HUDEP-2 (cell line): ENCODE results near the gene NEGR1.

Source experiments
- DNase-seq, 76 experiments: peaks; one replicate each; lab custom pipeline; 2025; ENCODE audit not compliant: unreplicated experiment in 76 of 76; lab: John Stamatoyannopoulos, UW

The NEGR1 gene

DNA sequence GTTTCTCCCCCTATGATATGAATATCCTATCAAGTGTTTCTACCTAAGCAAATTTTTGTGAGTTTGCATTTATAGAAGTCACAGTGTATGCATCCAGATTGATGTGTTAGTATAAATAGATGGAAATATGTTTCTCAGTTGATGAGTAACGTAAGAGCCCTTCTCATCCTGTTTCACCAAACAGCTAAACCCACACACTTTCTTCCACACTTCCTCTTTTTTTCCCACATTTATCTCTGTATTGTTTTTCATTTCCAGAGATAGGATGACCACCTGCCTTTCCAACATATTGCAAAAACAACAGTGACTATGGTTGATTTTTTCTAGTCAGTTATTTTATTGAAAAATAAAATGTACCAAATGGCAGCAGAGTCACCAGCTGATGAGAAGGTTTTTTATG is 490.1 kb downstream of the NEGR1 start:
- DNase-seq: no peak

DNA sequence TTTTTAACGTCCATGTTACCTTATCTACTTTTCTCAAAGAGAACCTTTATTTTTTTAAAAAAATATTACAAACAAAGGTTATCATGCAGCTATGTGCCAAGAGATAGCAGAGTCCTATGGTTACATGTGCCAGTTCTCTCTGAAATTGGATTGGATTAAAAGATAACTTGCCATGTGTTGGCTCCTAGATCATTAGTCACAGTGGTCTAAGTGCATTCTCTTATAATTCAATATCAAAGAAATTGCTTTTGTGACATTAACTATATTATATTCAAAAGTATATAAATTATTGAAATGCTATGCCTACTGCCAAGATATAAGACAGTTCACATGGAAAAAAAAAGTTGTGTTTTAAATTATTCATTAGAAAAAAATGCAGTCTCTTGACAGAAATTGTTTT is 494.2 kb downstream of the NEGR1 start:
- peak in 8 of 76 experiments; percentile 2 to 35 (median 6) for DNase-seq

DNA sequence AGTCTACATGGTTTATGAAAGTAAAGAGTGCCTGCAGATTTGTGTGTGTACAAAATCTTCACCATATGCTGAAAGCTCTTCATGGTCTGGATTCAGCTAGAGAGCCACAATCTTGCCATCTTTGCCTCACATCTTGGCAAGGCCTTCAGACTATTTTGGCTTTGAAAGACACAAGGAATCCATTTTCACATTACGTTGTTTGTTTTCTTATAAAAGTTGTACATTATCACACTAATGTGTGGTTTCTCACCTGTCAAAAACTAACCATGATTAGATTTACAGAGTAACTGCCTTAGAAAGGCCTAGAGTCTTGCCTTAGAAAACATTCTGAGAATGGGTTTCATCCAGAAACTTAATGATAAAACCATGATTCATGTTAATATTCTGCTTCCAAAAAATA is 494.6 kb downstream of the NEGR1 start:
- DNase-seq: peak in 3 of 76 experiments; percentile 0 to 26 (median 8)

DNA sequence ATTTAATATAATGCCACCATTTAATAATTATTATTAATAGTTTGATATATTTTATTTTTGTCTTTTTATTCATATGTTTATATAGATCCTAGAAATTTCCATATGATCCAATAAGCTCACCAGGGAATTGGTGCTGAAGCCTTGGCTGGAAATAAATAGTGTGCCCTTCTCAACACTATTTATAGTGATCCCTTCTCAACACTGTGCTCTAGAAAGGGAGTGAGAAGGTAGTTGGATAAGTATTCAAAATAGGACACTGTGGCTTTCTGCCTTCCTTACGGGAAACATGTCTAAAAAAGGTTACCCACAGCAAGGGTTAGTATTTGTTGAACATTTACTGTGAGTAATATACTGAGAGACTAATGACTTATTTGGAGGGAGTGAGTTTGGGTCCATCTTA is 496.1 kb downstream of the NEGR1 start:
- no peak for DNase-seq

DNA sequence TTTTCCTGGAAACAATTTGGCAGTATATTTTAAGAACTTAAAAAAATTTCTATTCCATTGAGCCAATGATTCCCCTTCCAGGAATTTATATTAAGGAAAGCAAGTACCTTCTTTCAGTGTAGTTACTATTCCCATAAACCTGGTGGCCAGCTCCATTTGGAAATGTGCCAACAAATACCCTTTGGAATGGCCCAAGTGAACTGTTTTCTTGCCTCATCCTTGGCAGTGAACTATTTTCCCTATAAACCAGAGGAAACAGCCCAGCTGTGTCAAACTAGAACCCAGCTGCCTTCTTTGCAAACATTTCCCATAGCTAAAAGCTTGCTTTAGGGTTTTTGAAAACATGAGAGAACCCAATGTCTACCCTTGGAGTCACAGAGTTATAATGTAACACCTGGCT is 496.9 kb downstream of the NEGR1 start:
- DNase-seq: no peak

DNA sequence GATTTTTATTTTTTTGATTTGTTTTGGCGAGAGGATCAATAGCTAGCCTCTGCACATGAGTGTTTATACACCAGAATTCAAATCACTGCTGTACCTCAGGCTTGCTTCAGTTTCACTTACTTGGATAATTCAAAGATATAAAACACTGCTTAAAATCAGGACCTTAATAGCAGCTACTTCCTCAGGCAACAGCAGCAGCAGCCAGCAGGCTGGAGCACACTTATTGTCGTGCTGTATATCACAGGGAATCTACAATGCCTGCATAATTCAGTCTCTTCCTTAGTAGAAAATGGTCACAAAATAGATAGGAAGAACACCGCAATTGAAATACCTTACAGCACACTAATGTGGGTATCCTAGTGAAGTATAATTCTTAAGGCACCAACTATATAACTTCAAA is 497.3 kb downstream of the NEGR1 start:
- DNase-seq: no peak

DNA sequence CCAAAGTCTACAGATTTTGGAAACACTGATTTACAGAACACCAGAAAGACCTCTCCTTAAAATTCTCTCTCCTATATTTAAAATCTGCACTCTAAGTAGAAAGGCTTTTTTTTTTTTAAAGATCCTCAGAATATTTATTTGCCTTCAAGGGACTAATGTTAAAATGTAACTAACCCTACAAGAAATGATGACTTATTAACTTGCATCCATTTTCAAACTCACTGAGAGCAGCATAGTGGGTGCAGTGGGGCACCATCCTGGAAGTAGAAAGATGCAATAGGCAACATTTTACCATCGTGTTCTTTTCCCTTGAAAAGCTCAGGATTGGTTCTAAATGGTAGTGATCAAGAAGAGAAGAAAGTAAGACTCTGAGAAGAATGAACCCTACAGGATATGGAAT is 498.1 kb downstream of the NEGR1 start:
- no peak for DNase-seq

DNA sequence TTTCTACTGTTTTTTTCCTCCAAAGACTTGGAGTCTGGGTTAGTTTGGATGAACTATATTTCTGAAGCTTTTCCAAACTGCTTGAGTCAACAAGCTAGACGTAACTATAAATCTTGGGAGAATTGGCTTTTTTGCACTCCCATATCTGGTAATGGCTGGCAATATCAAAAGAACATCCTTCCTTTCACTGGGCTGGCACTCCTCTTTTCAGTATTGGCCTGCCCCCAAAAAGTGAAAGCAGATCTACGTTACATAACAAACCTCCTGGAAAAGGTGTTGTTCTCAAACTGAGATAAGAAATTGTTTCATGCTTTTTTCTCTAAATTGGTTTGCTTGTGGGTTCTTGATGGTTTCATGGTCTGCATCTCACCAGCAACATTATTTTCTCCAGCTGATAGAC is 499.3 kb downstream of the NEGR1 start:
- DNase-seq: no peak

DNA sequence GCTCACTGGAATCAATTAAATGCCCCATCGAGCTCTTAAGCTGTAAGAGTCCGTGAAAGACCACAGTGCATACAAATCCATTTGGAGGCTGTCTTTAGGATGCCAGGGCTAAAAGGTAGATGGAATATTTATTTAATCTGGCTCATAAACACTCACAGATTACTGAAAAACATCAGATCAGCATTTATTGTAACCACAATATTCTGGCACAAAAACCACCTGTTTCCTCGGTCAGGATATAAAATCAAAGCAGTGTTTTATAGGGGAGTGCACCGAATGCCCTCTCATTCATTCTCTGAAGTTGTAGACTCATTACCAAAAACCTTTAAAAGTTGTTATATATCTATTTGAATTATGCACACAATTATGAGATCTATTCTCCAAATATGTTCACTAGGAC is 500.9 kb downstream of the NEGR1 start:
- DNase-seq: no peak

DNA sequence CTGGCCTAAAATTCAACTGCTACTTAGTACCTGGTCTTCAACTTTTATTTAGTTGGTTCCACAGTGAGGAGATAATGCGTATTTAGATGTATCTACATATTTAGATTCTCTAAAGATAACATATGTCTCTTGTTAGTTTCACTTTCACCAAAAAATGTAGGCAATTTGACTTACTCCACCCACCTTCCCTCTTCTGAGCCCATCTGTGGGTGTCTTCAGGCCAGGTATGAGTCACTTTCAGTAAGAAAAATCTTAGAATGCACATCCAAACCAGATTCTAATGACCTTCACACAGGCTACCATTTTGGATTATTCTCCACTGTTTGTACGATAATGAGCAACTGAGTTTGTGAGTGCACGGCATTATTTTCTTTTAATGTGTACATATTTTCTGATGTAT is 501.7 kb downstream of the NEGR1 start:
- no peak for DNase-seq

DNA sequence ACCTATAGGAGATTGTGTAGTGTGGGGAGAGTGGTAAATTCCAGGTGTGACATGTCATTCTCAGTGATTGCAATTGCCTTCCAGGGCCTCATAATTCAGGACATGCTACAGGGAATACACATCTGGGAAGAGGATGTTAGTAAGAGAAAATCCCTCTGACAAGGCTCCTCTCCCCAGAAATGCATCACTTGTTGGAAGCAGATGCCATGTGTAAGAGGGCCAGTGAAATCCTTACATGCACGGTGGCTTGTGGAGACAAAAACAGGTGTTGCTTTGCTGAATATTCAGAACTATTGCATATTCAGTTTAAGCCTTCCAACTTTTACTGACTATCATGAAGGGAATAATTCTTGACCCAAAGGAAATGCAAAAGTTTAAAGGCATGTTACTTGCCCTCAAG is 503.4 kb downstream of the NEGR1 start:
- no peak for DNase-seq

DNA sequence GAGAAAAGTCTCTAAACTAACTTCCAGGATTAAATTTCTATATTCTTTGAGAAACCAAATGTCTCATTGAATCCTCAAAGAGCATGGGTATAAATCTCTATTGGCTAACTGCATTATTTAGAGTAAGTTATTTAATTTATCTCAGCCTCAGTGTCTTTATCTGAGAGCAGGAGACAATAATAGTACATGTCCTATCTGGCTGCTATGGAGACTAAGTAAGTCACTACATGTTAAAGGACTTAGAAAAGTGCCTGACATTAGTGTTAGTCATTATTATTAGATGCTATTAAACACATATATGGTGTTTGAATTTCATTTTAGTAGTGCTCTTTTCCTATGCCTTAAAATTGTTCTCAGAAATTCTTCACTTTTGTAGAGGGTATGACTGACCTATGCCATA is 505.2 kb downstream of the NEGR1 start:
- DNase-seq: no peak

DNA sequence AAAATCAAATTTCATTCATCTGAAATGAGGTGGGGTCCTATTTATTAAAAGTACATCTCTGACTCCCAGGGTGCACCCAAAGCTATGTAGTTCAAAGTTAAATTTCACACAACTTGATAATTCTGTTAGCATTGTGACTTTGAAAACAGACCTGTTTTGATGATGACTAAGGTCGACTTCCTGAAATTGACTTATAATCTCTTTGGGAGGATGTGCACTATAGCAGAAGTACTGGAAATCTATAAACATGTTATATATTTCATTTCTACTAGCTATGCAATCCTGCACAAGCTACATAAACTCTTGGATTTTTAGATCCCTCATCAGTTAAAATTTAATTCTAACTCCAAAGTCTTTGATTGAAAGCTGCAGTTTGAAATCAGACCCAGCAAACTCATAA is 507.6 kb downstream of the NEGR1 start:
- no peak for DNase-seq

DNA sequence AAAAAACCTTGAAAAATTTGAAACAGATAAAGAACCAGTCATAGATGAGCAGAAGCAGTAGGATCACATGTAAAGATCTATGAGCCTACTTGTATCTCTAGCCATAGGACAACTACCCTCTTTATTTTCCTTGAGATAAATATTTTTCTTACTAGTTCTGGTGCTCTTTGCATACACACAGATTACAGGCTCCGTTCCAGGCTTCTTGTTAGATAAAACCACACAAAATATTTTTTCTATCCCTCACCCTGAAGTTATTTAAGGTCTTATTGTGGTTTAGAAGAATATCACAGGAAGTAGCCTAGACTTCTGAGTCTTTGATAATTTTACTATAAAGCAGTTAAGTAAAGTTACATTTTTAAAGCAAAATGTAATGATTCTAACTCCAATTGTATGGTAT is 512.2 kb downstream of the NEGR1 start:
- no peak for DNase-seq

DNA sequence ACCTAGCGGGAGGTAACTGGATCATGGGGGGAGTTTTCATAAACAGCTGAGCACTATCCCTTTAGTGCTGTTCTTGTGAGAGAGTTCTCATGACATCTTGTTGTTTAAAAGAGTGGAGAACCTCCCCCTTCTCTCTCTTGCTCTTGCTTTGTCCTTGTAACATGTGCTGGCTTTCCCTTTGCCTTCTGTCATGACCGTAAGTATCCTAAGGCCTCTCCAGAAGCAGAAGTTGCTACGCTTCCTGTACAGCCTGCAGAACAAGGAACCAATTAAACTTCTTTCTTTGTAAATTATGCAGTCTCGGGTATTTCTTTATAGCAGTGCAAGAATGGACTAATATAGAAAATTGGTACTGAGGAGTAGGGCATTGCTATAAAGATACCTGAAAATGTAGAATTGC is 515.6 kb downstream of the NEGR1 start:
- no peak for DNase-seq

DNA sequence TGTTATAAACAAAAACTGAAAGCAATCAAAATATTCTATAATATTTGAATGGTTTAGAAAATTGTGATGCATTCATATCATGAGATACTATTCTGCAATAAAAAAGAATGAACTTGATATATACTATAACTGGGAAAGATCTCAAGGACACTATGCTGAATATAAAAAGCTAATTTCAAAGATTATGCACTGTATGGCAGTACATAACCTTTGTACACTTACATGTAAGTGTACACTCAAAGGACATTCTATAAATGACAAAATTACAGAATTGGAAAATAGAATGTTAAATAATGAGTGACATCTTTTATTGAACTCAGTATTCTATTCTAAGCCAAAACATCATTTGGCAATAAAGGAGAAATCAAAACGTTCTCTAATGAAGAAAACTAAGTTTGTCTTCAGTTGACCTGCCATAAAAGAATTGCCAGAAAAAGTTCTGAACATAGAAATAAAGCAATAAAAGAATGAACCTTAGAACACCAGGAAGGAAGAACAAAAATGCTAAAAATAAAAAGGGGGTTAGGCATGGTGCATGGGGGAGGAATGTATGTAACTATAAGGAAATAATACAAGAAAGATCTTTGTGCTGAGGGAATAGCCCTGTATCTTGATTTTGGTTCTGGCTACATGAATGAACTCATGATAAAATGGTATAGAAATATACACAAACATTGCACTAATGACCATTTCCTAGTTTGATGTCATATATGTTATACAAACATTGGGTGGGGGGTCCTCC is 519.7 kb downstream of the NEGR1 start:
- no peak for DNase-seq

DNA sequence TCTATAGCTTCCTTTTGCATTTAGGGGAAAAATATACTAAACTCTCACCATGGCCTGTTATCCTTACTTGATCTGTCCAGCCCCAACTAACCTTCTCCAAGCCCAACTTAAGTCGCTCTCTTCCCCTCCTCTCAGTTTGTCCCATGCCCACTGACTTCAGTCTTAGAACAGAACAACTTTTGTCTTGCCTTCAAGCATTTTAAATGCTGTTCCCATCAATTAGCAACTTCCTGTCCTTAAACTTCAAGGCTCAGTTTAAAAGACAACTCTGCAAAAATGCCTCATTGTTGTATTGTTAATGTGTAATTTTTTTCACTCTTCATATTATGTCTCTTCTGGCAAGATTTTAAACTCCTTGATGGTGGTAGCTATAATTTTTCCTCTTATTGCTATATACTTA is 526.9 kb downstream of the NEGR1 start:
- DNase-seq: no peak

DNA sequence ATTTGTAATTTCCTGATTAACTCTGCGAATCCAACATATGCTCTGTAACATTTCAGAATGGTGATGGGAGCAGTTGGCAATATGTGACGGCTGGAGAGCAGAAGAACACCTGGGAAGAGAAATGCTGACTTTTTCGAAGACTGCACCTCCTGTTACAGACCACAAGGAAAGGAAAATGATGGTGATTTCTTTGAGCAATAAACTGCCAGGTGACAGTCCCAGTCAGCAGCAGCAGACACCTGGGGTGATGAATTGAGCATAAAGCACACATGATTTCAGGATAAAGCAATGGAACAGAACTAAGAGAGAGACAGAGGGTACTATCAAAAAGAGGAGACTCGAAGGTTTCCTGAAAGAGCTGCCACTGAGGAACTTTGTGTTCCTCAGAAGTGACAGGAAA is 528.6 kb downstream of the NEGR1 start:
- DNase-seq: no peak

DNA sequence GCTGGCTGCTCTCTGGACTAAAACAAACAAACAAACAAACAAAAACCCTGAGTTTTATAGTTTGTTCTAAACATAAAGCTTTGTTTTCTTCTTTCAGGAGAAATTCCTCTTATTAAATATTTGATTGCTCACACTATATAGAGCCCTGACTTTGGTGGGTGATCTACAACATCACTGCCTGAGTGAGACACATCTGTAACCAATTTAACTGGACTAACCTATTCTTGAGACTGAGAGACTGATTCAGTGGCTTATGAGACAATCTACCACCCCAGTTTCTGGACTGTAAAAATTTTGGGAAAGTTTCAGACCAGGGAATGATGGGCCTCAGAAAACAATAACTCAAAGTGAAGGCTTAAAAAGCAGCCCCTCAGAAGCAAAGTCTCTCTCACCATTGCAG is 537.0 kb downstream of the NEGR1 start:
- DNase-seq: no peak

DNA sequence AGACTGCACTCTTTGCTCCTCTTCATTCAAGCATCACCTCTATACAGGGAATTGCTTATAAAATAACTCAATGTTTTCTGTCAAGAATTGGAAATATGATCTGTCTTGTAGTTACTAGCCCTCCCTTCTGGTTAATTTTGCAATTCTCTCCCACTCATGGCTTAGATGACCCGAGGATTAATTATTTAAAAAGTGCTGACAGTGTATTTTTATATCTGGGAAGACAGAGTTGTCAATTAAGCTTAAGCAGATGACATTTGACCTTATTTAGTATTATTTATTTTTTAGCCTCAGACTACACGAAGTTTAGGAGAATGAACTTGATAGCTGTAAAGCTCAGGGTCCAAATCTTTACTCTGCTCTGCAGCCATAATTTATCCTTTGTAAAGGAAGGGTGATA is 538.5 kb downstream of the NEGR1 start:
- no peak for DNase-seq

DNA sequence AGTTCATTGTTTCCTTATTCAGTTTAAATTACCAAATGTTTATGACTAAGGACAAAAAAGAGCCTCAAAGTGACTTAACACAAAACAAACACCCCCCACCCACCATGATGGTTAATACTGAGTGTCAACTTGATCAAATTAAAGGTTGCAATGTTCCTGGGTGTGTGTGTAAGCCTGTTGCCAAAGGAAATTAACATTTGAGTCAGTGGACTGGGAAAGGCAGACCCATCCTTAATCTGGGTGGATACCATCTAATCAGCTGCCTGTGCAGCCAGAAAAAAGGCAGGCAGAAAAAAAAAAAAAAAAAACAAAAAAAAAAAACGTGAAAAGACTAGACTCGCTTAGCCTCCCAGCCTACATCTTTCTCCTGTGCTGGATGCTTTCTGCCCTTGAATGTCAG is 543.4 kb downstream of the NEGR1 start:
- no peak for DNase-seq

DNA sequence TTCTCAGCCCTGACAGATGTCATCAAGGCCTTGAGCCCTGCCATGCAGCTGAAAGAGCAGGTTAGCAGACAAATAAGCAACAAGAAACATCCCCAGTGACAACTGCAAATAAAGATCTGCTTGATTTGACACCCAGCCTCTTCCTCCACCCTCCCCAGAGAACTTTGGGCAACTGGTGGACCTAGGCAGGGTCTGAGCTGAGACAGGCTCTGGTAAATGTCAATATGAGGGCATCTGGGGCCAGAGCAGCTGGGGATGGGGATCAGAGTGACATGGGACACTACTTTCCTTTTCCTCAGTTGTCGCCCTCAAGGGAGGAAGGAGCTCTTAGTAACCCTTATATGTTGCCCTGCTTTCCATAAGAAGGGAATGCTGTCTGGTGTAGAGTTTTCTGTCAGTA is 544.1 kb downstream of the NEGR1 start:
- no peak for DNase-seq

DNA sequence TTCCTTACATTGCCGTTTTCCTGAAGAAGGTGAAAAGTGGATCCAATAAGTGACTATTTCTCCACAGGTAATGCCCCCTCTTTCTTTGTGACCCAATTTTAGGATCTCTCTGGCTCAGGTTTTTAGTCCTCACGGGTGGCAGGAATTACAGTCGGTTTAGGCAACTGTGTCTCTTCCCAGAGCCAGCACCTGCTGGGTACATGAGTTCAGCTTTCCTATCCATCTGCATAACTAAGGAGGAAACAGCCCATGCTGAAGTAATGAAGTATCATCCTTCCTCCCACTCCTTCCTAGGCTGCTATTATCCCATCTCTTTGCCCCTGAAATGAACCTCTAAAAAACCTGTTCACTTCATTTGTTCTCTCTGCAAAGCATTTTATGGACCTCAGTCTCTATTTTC is 544.6 kb downstream of the NEGR1 start:
- DNase-seq: no peak
